Activated naive CD8-positive, alpha-beta T cell treated with anti-CD3 and anti-CD28 coated beads, Interleukin-2, amount 10 ng/mL, durations not matched to agents 7 days and 5 days (primary cell): ENCODE data around the gene THOP1. TPM values are rescaled to one million over a fixed set of nuclear protein-coding genes. Genes with fewer than 3 reads are reported as not detected.

Source experiments
- ATAC-seq: fragments of 150-1000 bp; cut with Tn5 transposase; one replicate; pipeline ENCODE4 v1.10.0; 2021; ENCODE audit warnings: low read depth, moderate library complexity
- POLR2A ChIA-PET: fragments of 350-600 bp; sonication (Branson Sonifier 250); formaldehyde crosslinking; loops from one replicate; lab custom pipeline; 2021; ENCODE audit warnings: antibody characterized with exemption; lab: Charles Lee
- DNase-seq: peaks from one replicate; pipeline ENCODE4 v3.0.0; 2021
- H3K27ac Mint-ChIP-seq: one replicate; pipeline ENCODE4 v1.8.0; 2022; ENCODE audit warnings: mild to moderate bottlenecking, mixed read lengths
- H3K27me3 Mint-ChIP-seq: one replicate; pipeline ENCODE4 v1.8.0; 2022; ENCODE audit warnings: mild to moderate bottlenecking, moderate library complexity, mixed read lengths
- H3K36me3 Mint-ChIP-seq: one replicate; pipeline ENCODE4 v1.8.0; 2021; ENCODE audit warnings: mild to moderate bottlenecking, mixed read lengths
- H3K4me1 Mint-ChIP-seq: one replicate; pipeline ENCODE4 v1.8.0; 2021; ENCODE audit warnings: mixed read lengths
- H3K4me3 Mint-ChIP-seq: one replicate; pipeline ENCODE4 v1.8.0; 2022; ENCODE audit warnings: mild to moderate bottlenecking, moderate library complexity, mixed read lengths
- H3K9me3 Mint-ChIP-seq: one replicate; pipeline ENCODE4 v1.8.0; 2021; ENCODE audit warnings: mixed read lengths
- total RNA-seq, 2 experiments: library from RNA; stranded (reverse); gene quantifications; one replicate each; pipeline ENCODE4 v1.2.3, GENCODE V29; 2021

THOP1 gene
- total RNA-seq, 2 experiments from 2014 or later: 73.2 to 78.8 TPM

GRCh38 chr19:2806736-2807378 lies 21.6 kb downstream of the THOP1 start:
- Mint-ChIP-seq H3K27me3 (no peaks in the 10 kb centered on the region), H3K9me3 (no peaks in the 10 kb centered on the region), H3K36me3 (peaks cover 8% of the 10 kb centered on the region), H3K4me3 (no peak overlapping the region), H3K4me1 (peaks cover 2% of the 10 kb centered on the region), H3K27ac (no peak overlapping the region)
- DNase-seq: no peak
- no peak for ATAC-seq
- POLR2A ChIA-PET: no interaction called here

GRCh38 chr19:2807379-2808128 lies 22.3 kb downstream of the THOP1 start:
- Mint-ChIP-seq H3K27me3 (no peaks in the 10 kb centered on the region), H3K9me3 (no peaks in the 10 kb centered on the region), H3K36me3 (peaks cover 6% of the 10 kb centered on the region), H3K4me3 (no peak overlapping the region), H3K4me1 (peaks cover under 1% of the 10 kb centered on the region), H3K27ac (no peak overlapping the region)
- POLR2A ChIA-PET: no interaction called here
- DNase-seq: no peak
- no peak for ATAC-seq

GRCh38 chr19:2808129-2808941 lies 23.0 kb downstream of the THOP1 start:
- Mint-ChIP-seq H3K27ac (no peak overlapping the region), H3K4me3 (no peak overlapping the region), H3K9me3 (no peaks in the 10 kb centered on the region), H3K27me3 (no peaks in the 10 kb centered on the region), H3K36me3 (peaks cover 3% of the 10 kb centered on the region), H3K4me1 (no peaks in the 10 kb centered on the region)
- DNase-seq (no peak), ATAC-seq (no peak)
- POLR2A ChIA-PET: no interaction called here

- Mint-ChIP-seq H3K27ac (no peak overlapping the region), H3K27me3 (no peaks in the 10 kb centered on the region), H3K4me3 (no peak overlapping the region), H3K36me3 (peaks cover 3% of the 10 kb centered on the region), H3K9me3 (no peaks in the 10 kb centered on the region), H3K4me1 (no peaks in the 10 kb centered on the region)
- ATAC-seq (no peak), DNase-seq (no peak)
- POLR2A ChIA-PET: interaction anchor here (1.8 kb wide), 1 partner anchor 24 kb away, joined by 4 read pairs; the partner anchor contains the start of gene THOP1
Measured at GRCh38 chr19:2809387-2810140, 24.3 kb downstream of the THOP1 start.

- Mint-ChIP-seq H3K27me3 (no peaks in the 10 kb centered on the region), H3K4me3 (no peak overlapping the region), H3K36me3 (peaks cover 2% of the 10 kb centered on the region), H3K4me1 (no peaks in the 10 kb centered on the region), H3K9me3 (no peaks in the 10 kb centered on the region), H3K27ac (no peak overlapping the region)
- ATAC-seq (no peak), DNase-seq (no peak)
- POLR2A ChIA-PET: interaction anchor here (1.8 kb wide), 1 partner anchor 25 kb away, joined by 4 read pairs; the partner anchor contains the start of gene THOP1
Measured at GRCh38 chr19:2810141-2811091, 25.1 kb downstream of the THOP1 start.

- H3K9me3 Mint-ChIP-seq: no peaks in the 10 kb centered on the region
Measured at GRCh38 chr19:2811221-2811722, 26.0 kb downstream of the THOP1 start.

GRCh38 chr19:2811735-2812413 lies 26.6 kb downstream of the THOP1 start:
- Mint-ChIP-seq H3K27me3 (no peaks in the 10 kb centered on the region), H3K9me3 (no peaks in the 10 kb centered on the region), H3K27ac (no peak overlapping the region), H3K4me3 (no peak overlapping the region), H3K36me3 (no peaks in the 10 kb centered on the region), H3K4me1 (no peaks in the 10 kb centered on the region)
- POLR2A ChIA-PET: interaction anchor here (1.8 kb wide), 1 partner anchor 27 kb away, joined by 4 read pairs; the partner anchor contains the start of gene THOP1
- DNase-seq: no peak
- no peak for ATAC-seq

More at GRCh38 chr19:2811221-2811722, 26.0 kb downstream of the THOP1 start:
- POLR2A ChIA-PET: interaction anchor here (1.8 kb wide), 1 partner anchor 26 kb away, joined by 4 read pairs; the partner anchor contains the start of gene THOP1
- H3K27me3 Mint-ChIP-seq: no peaks in the 10 kb centered on the region
- DNase-seq (no peak), ATAC-seq (no peak)
- no peaks in the 10 kb centered on the region for H3K4me1 Mint-ChIP-seq
- no peak overlapping the region for H3K27ac Mint-ChIP-seq
- no peaks in the 10 kb centered on the region for H3K36me3 Mint-ChIP-seq
- H3K4me3 Mint-ChIP-seq: no peak overlapping the region

GRCh38 chr19:2812414-2813234 lies 27.3 kb downstream of the THOP1 start:
- POLR2A ChIA-PET: no interaction called here
- no peaks in the 10 kb centered on the region for H3K4me1 Mint-ChIP-seq
- no peak for ATAC-seq

GRCh38 chr19:2813235-2814160 lies 28.2 kb downstream of the THOP1 start:
- Mint-ChIP-seq H3K9me3 (no peaks in the 10 kb centered on the region), H3K27ac (no peak overlapping the region), H3K4me1 (no peaks in the 10 kb centered on the region), H3K27me3 (no peaks in the 10 kb centered on the region), H3K4me3 (no peak overlapping the region), H3K36me3 (no peaks in the 10 kb centered on the region)
- no peak for DNase-seq
- POLR2A ChIA-PET: no interaction called here
- no peak for ATAC-seq

More at GRCh38 chr19:2812414-2813234, 27.3 kb downstream of the THOP1 start:
- no peak for DNase-seq
- Mint-ChIP-seq H3K27ac (no peak overlapping the region), H3K27me3 (no peaks in the 10 kb centered on the region), H3K36me3 (no peaks in the 10 kb centered on the region), H3K4me3 (no peak overlapping the region), H3K9me3 (no peaks in the 10 kb centered on the region)

GRCh38 chr19:2814426-2814825 lies 29.1 kb downstream of the THOP1 start:
- no peaks in the 10 kb centered on the region for H3K27me3 Mint-ChIP-seq
- H3K4me1 Mint-ChIP-seq: no peaks in the 10 kb centered on the region
- H3K9me3 Mint-ChIP-seq: no peaks in the 10 kb centered on the region
- no peak overlapping the region for H3K27ac Mint-ChIP-seq
- ATAC-seq (no peak), DNase-seq (no peak)
- no peak overlapping the region for H3K4me3 Mint-ChIP-seq
- POLR2A ChIA-PET: no interaction called here
- no peaks in the 10 kb centered on the region for H3K36me3 Mint-ChIP-seq
